Measurements from ENCODE around the gene KCNQ1.
"Not testable (repeated sequence)": the region's sequence is repeated elsewhere in the genome, so short reads cannot be mapped to it uniquely, and the experiment has no call there.

The KCNQ1 gene

GRCh38 chr11:2612884-2613571 is 168.2 kb downstream of the KCNQ1 start:
- DNase-seq (ENCODE audit: low read depth), result no peak
- TF ChIP-seq CTCF (IDR thresholded peaks at IDR 0.05; ENCODE audit: control insufficient read depth, insufficient read depth, low read depth, low read length, missing control alignments), result no peak
- H3K4me3 ChIP-seq (ENCODE audit: control insufficient read depth, low read depth, low read length), result no peak overlapping the region

GRCh38 chr11:2621894-2622293 is 177.1 kb downstream of the KCNQ1 start:
- TF ChIP-seq CTCF (IDR thresholded peaks at IDR 0.05; ENCODE audit: control insufficient read depth, insufficient read depth, low read depth, low read length, missing control alignments), result no peak
- DNase-seq (ENCODE audit: low read depth), result no peak
- H3K4me3 ChIP-seq (ENCODE audit: control insufficient read depth, low read depth, low read length), result no peak overlapping the region

GRCh38 chr11:2625183-2625582 is 180.4 kb downstream of the KCNQ1 start:
- DNase-seq (ENCODE audit: low read depth), result no peak
- no peak for TF ChIP-seq CTCF (IDR thresholded peaks at IDR 0.05; ENCODE audit: control insufficient read depth, insufficient read depth, low read depth, low read length, missing control alignments)
- H3K4me3 ChIP-seq (ENCODE audit: control insufficient read depth, low read depth, low read length), result no peak overlapping the region

- TF ChIP-seq CTCF (IDR thresholded peaks at IDR 0.05; ENCODE audit: control insufficient read depth, insufficient read depth, low read depth, low read length, missing control alignments), result no peak
- H3K4me3 ChIP-seq (ENCODE audit: control insufficient read depth, low read depth, low read length), result no peak overlapping the region
- DNase-seq (ENCODE audit: low read depth), result no peak
Observed at GRCh38 chr11:2630679-2631078, 185.9 kb downstream of the KCNQ1 start.

DNA sequence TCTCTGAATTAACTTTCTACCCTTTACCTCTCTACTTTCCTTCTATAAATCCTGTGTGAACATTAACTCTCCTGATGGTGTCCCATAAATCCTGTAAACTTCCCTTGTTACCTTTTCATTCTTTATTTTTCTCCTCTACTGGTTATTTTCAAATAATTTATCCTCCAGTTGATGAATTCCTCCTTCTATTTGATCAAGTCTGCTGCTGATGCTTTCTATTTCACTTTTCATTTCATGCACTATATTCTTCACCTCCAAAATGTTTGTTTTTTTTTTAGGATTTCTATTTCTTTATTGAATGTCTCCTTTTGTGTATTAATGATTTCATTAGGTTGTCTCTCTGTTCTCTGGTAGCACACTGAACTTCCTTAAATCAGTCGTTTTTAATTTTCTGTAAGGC is 186.4 kb downstream of the KCNQ1 start:
- no peak overlapping the region for H3K4me3 ChIP-seq (ENCODE audit: control insufficient read depth, low read depth, low read length)
- no peak for DNase-seq (ENCODE audit: low read depth)
- no peak for TF ChIP-seq CTCF (IDR thresholded peaks at IDR 0.05; ENCODE audit: control insufficient read depth, insufficient read depth, low read depth, low read length, missing control alignments)

DNA sequence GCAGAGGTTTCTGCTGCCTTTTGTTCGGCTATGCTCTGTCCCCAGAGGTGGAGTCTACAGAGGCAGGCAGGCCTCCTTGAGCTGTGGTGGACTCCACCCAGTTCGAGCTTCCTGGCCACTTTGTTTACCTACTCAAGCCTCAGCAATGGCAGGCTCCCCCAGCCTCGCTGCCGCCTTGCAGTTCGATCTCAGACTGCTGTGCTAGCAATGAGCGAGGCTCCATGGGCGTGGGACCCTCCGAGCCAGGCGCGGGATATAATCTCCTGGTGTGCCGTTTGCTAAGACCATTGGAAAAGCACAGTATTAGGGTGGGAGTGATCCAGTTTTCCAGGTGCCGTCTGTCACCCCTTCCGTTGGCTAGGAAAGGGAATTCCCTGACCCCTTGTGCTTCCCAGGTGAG is 195.0 kb downstream of the KCNQ1 start:
- not testable (repeated sequence) for H3K4me3 ChIP-seq (ENCODE audit: control insufficient read depth, low read depth, low read length); DNase-seq (ENCODE audit: low read depth)

DNA sequence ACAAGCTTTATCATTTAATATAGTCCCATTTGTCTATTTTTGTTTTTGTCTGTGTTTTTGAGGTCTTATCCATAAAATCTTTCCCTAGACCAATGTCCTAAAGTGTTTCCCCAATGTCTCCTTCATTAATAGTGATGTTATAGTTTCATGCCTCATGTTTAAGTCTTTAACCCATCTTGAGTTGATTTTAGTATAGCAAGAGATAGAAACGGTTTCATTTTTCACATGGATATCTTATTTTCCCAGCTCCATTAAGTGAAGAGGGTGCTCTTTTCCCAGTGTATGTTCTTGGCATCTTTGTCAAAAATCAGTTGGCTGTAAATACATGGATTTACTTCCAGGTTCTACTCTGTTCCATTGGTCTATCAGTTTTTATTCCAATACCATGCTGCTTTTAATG is 196.8 kb downstream of the KCNQ1 start:
- no peak overlapping the region for H3K4me3 ChIP-seq (ENCODE audit: control insufficient read depth, low read depth, low read length)
- TF ChIP-seq CTCF (IDR thresholded peaks at IDR 0.05; ENCODE audit: control insufficient read depth, insufficient read depth, low read depth, low read length, missing control alignments), result no peak
- no peak for DNase-seq (ENCODE audit: low read depth)
